Mononuclear cell (primary cell): ENCODE data around the gene PROB1. TPM values are rescaled to one million over a fixed set of nuclear protein-coding genes. Genes with fewer than 3 reads are reported as not detected.

Experiments
- H3K27me3 ChIP-seq: 2 replicates; pipeline ENCODE4 v1.6.0; 2011; ENCODE audit warnings: low read length, control low read depth; ENCODE audit not compliant: insufficient read depth
- H3K4me1 ChIP-seq: 2 replicates; pipeline ENCODE4 v1.5.1; 2011; ENCODE audit warnings: mild to moderate bottlenecking, low read length, control low read depth; ENCODE audit not compliant: insufficient read depth
- H3K4me3 ChIP-seq: 2 replicates; pipeline ENCODE4 v1.5.1; 2011; ENCODE audit warnings: mild to moderate bottlenecking, low read length, moderate library complexity
- H3K9me3 ChIP-seq: 2 replicates; pipeline ENCODE4 v1.5.1; 2011; ENCODE audit warnings: low read depth, mild to moderate bottlenecking, control low read depth, low read length
- total RNA-seq: library from RNA; depleted of rRNA; stranded (reverse); fragments of >200 nt; gene quantifications from one replicate; pipeline ENCODE4 v1.2.3, GENCODE V29; 2012

The PROB1 gene
- total RNA-seq, 1 donor = 0.21 TPM

GRCh38 chr5:139403787-139404483 lies 9.0 kb upstream of the PROB1 start, which contains the start of gene SPATA24:
SPATA24 (minus strand) TSS chr5:139404089; CDS start chr5:139404060, 29 bp downstream.
- no peaks in the 10 kb centered on the region for H3K27me3 ChIP-seq
- H3K4me3 ChIP-seq = peak within 1 kb of the TSS; percentile 60
- H3K4me1 ChIP-seq = peaks cover 32% of the 10 kb centered on the region
- H3K9me3 ChIP-seq = no peaks in the 10 kb centered on the region

- H3K27me3 ChIP-seq = no peaks in the 10 kb centered on the region
- H3K4me3 ChIP-seq = peak overlapping the region; percentile 60
- no peaks in the 10 kb centered on the region for H3K9me3 ChIP-seq
- peaks cover 31% of the 10 kb centered on the region for H3K4me1 ChIP-seq
Observed at GRCh38 chr5:139403418-139403786, 8.5 kb upstream of the PROB1 start.

- Histone ChIP-seq H3K4me3 (no peak overlapping the region), H3K27me3 (no peaks in the 10 kb centered on the region), H3K9me3 (no peaks in the 10 kb centered on the region), H3K4me1 (peaks cover 24% of the 10 kb centered on the region)
Observed at GRCh38 chr5:139402561-139403158, 7.8 kb upstream of the PROB1 start.

- Histone ChIP-seq H3K27me3 (no peaks in the 10 kb centered on the region), H3K4me1 (peaks cover 17% of the 10 kb centered on the region), H3K4me3 (no peak overlapping the region), H3K9me3 (no peaks in the 10 kb centered on the region)
Observed at GRCh38 chr5:139401546-139401945, 6.6 kb upstream of the PROB1 start.

- H3K4me1 ChIP-seq = peaks cover 16% of the 10 kb centered on the region
- H3K9me3 ChIP-seq = no peaks in the 10 kb centered on the region
- no peaks in the 10 kb centered on the region for H3K27me3 ChIP-seq
- no peak overlapping the region for H3K4me3 ChIP-seq
Observed at GRCh38 chr5:139399501-139400121, 4.7 kb upstream of the PROB1 start.

GRCh38 chr5:139397921-139398320 lies 3.0 kb upstream of the PROB1 start:
- Histone ChIP-seq H3K4me1 (peaks cover 19% of the 10 kb centered on the region), H3K4me3 (no peak overlapping the region), H3K9me3 (no peaks in the 10 kb centered on the region), H3K27me3 (peaks cover 10% of the 10 kb centered on the region)

GRCh38 chr5:139396691-139397090 lies 1.8 kb upstream of the PROB1 start:
- Histone ChIP-seq H3K27me3 (peaks cover 10% of the 10 kb centered on the region), H3K4me3 (no peak overlapping the region), H3K4me1 (peaks cover 28% of the 10 kb centered on the region), H3K9me3 (no peaks in the 10 kb centered on the region)

GRCh38 chr5:139395844-139396640 lies 1.1 kb upstream of the PROB1 start:
- H3K27me3 ChIP-seq = peaks cover 10% of the 10 kb centered on the region
- H3K4me1 ChIP-seq = peaks cover 35% of the 10 kb centered on the region
- H3K9me3 ChIP-seq = no peaks in the 10 kb centered on the region
- H3K4me3 ChIP-seq = no peak overlapping the region

- H3K4me1 ChIP-seq = peaks cover 52% of the 10 kb centered on the region
- H3K27me3 ChIP-seq = peaks cover 10% of the 10 kb centered on the region
- peak overlapping the region; percentile 54 for H3K4me3 ChIP-seq
- no peaks in the 10 kb centered on the region for H3K9me3 ChIP-seq
Observed at GRCh38 chr5:139394123-139394653, 716 bp downstream of the PROB1 start.

GRCh38 chr5:139393497-139394122 lies 1.3 kb downstream of the PROB1 start:
- Histone ChIP-seq H3K4me3 (peak overlapping the region; percentile 54), H3K4me1 (peaks cover 58% of the 10 kb centered on the region)

GRCh38 chr5:139392678-139393496 lies 2.0 kb downstream of the PROB1 start:
- Histone ChIP-seq H3K4me3 (peak overlapping the region; percentile 54), H3K9me3 (no peaks in the 10 kb centered on the region), H3K4me1 (peaks cover 65% of the 10 kb centered on the region), H3K27me3 (peaks cover 10% of the 10 kb centered on the region)

More at GRCh38 chr5:139393497-139394122, 1.3 kb downstream of the PROB1 start:
- peaks cover 10% of the 10 kb centered on the region for H3K27me3 ChIP-seq
- no peaks in the 10 kb centered on the region for H3K9me3 ChIP-seq

- Histone ChIP-seq H3K27me3 (peaks cover 10% of the 10 kb centered on the region), H3K4me1 (peaks cover 70% of the 10 kb centered on the region), H3K9me3 (no peaks in the 10 kb centered on the region), H3K4me3 (peak overlapping the region; percentile 54)
Observed at GRCh38 chr5:139392324-139392677, 2.6 kb downstream of the PROB1 start.

GRCh38 chr5:139391570-139392323 lies 3.2 kb downstream of the PROB1 start:
- H3K4me3 ChIP-seq = peak overlapping the region; percentile 54
- no peaks in the 10 kb centered on the region for H3K9me3 ChIP-seq
- peaks cover 72% of the 10 kb centered on the region for H3K4me1 ChIP-seq
- peaks cover 10% of the 10 kb centered on the region for H3K27me3 ChIP-seq
